ENCODE data around the gene KLK13.

KLK13 gene

GRCh38 chr19:51075998-51076397 lies 11.1 kb upstream of the KLK13 start:
- H3K4me3 ChIP-seq (ENCODE audit: low read depth, low read length): no peak overlapping the region
- no peak for TF ChIP-seq CTCF (IDR thresholded peaks at IDR 0.05; ENCODE audit: low read depth, low read length)

- TF ChIP-seq CTCF (IDR thresholded peaks at IDR 0.05; ENCODE audit: low read depth, low read length): no peak
- H3K4me3 ChIP-seq (ENCODE audit: low read depth, low read length): no peak overlapping the region
Measured at GRCh38 chr19:51071095-51071405, 6.2 kb upstream of the KLK13 start.

- H3K4me3 ChIP-seq (ENCODE audit: low read depth, low read length): no peak overlapping the region
- TF ChIP-seq CTCF (IDR thresholded peaks at IDR 0.05; ENCODE audit: low read depth, low read length): no peak
Measured at GRCh38 chr19:51070334-51071094, 5.6 kb upstream of the KLK13 start.

- TF ChIP-seq CTCF (IDR thresholded peaks at IDR 0.05; ENCODE audit: low read depth, low read length): no peak
- H3K4me3 ChIP-seq (ENCODE audit: low read depth, low read length): no peak overlapping the region
Measured at GRCh38 chr19:51066393-51067186, 1.7 kb upstream of the KLK13 start.

- no peak overlapping the region for H3K4me3 ChIP-seq (ENCODE audit: low read depth, low read length)
Measured at GRCh38 chr19:51065221-51065960, 499 bp upstream of the KLK13 start.

GRCh38 chr19:51063664-51064063 lies 1.2 kb downstream of the KLK13 start:
- TF ChIP-seq CTCF (IDR thresholded peaks at IDR 0.05; ENCODE audit: low read depth, low read length): no peak
- H3K4me3 ChIP-seq (ENCODE audit: low read depth, low read length): no peak overlapping the region

More at GRCh38 chr19:51065221-51065960, 499 bp upstream of the KLK13 start:
- no peak for TF ChIP-seq CTCF (IDR thresholded peaks at IDR 0.05; ENCODE audit: low read depth, low read length)

All from WI38 (cell line).